Lower leg skin (tissue), 4 donors: ENCODE data around the gene FAM240A. TPM values are rescaled to one million over a fixed set of nuclear protein-coding genes. Genes with fewer than 3 reads are reported as not detected.
"Not testable (repeated sequence)": the region's sequence is repeated elsewhere in the genome, so short reads cannot be mapped to it uniquely, and the experiment has no call there.

Experiments
- DNase-seq, 2 donors: peaks; one replicate each; pipeline ENCODE4 v3.0.0-alpha.2; 2019; ENCODE audit warnings: low spot score in 2 of 2
- H3K4me3 ChIP-seq: fragments of 200-600 bp; sonication (generic); 2 replicates; pipeline ENCODE4 v1.5.1; 2017; ENCODE audit warnings: mild to moderate bottlenecking, low read depth; ENCODE audit not compliant: poor library complexity, severe bottlenecking
- POLR2A ChIP-seq, 2 donors: fragments of 450-650 bp; IDR thresholded peaks; one replicate each; pipeline ENCODE4 v1.6.1; 2016 to 2017; ENCODE audit warnings: antibody characterized with exemption in 2 of 2, mild to moderate bottlenecking in 1 of 2, moderate library complexity in 1 of 2
- WGBS, 2 donors: methylation state at CpG; one replicate each; pipeline ENCODE4 v1.1.5; 2018; 5-methylcytosine and 5-hydroxymethylcytosine counted together
- intact Hi-C: fragments of 100-400 bp; cut with DNase I; formaldehyde crosslinking; loops from one replicate; pipeline ENCODE4 v1.15.0; 2023; ENCODE audit warnings: low total_unique reads
- total RNA-seq, 4 donors: library from RNA; depleted of rRNA; stranded (reverse); fragments of >200 nt; gene quantifications; one replicate each; pipeline ENCODE4 v1.1.0, GENCODE V29; 2016
- TF ChIP-seq, protein P1 (sequence below), 3 donors: fragments of 450-650 bp; IDR thresholded peaks; one replicate each; pipeline ENCODE4 v1.5.1; 2016; ENCODE audit warnings: antibody characterized with exemption in 3 of 3, mild to moderate bottlenecking in 3 of 3, moderate library complexity in 2 of 3

Gene FAM240A
- total RNA-seq, 4 donors from 2014 or later: 0.42 TPM; not detected in 3

DNA sequence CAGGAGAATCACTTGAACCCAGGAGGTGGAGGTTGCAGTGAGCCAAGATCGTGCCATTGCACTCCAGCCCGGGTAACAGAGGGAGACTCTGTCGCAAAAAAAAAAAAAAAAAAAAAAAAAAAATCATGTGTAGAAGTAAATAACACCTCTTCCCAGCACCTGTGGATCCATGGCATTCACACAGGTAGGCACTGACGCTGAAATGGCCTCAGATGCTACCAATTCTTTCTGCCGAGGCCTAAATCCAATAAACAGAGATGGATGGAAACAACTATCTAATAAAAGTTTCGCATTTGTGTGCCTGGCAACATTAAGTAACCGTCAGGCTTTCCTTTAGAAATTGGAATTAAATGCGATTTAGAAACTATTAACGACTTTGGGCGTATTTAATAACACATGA is 35.9 kb upstream of the FAM240A start:
- intact Hi-C loops: no loop called here
- no peak for TF ChIP-seq POLR2A (IDR thresholded peaks at IDR 0.05)
- TF ChIP-seq, protein P1, sequence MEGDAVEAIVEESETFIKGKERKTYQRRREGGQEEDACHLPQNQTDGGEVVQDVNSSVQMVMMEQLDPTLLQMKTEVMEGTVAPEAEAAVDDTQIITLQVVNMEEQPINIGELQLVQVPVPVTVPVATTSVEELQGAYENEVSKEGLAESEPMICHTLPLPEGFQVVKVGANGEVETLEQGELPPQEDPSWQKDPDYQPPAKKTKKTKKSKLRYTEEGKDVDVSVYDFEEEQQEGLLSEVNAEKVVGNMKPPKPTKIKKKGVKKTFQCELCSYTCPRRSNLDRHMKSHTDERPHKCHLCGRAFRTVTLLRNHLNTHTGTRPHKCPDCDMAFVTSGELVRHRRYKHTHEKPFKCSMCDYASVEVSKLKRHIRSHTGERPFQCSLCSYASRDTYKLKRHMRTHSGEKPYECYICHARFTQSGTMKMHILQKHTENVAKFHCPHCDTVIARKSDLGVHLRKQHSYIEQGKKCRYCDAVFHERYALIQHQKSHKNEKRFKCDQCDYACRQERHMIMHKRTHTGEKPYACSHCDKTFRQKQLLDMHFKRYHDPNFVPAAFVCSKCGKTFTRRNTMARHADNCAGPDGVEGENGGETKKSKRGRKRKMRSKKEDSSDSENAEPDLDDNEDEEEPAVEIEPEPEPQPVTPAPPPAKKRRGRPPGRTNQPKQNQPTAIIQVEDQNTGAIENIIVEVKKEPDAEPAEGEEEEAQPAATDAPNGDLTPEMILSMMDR (IDR thresholded peaks at IDR 0.05): no peak
- DNase-seq: no peak
- H3K4me3 ChIP-seq: no peak overlapping the region
- WGBS, 2 donors: 83 to 89% methylated on average over 10 of the region's 10 CpGs

DNA sequence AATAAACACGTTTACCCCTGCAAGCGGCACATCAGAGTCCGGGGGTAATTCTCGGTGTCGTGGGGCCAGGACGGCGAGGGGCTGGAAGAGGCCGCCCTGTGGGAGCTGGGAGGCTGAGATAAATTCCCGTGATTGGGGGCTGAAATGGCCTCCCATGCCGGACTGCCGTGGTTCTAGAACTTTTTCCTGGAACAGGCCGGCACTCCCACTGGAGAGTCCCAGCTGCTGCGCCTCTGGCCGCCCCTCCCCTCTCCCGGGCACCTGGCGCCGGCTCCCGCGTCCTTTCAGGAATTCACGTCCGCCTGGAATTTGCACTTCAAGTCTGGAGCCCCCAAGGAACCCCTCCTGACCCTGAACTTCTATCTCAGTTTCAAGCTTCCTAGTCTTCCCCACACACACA is 35.4 kb upstream of the FAM240A start:
- TF ChIP-seq, protein P1 (IDR thresholded peaks at IDR 0.05): no peak
- TF ChIP-seq POLR2A (IDR thresholded peaks at IDR 0.05): no peak
- 53 to 56% methylated on average over 21 of the region's 21 CpGs for WGBS, 2 donors
- DNase-seq: no peak
- H3K4me3 ChIP-seq: no peak overlapping the region
- intact Hi-C loops: no loop called here

DNA sequence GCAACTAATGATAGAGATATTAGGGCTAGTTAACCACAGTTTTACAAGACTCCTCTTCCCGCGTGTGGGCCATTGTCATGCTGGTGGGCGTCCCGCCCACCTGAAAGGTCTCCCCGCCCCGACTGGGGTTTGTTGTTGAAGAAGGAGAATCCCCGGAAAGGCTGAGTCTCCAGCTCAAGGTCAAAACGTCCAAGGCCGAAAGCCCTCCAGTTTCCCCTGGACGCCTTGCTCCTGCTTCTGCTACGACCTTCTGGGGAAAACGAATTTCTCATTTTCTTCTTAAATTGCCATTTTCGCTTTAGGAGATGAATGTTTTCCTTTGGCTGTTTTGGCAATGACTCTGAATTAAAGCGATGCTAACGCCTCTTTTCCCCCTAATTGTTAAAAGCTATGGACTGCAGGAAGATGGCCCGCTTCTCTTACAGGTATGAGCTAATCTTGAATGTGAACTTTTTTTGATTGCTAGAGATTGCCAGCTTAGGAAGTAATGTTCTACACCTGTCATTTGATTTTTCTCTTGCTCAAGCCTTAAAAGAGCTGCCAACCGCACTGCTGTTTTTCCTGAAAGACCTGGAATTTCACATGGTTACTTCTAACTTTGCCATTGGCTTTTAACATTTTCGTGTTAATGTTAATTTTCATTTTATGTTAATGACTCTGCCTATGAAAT is 34.6 kb upstream of the FAM240A start:
- 79 to 83% methylated on average over 18 of the region's 18 CpGs for WGBS, 2 donors
- DNase-seq, H3K4me3 ChIP-seq, intact Hi-C loops: not testable (repeated sequence)

DNA sequence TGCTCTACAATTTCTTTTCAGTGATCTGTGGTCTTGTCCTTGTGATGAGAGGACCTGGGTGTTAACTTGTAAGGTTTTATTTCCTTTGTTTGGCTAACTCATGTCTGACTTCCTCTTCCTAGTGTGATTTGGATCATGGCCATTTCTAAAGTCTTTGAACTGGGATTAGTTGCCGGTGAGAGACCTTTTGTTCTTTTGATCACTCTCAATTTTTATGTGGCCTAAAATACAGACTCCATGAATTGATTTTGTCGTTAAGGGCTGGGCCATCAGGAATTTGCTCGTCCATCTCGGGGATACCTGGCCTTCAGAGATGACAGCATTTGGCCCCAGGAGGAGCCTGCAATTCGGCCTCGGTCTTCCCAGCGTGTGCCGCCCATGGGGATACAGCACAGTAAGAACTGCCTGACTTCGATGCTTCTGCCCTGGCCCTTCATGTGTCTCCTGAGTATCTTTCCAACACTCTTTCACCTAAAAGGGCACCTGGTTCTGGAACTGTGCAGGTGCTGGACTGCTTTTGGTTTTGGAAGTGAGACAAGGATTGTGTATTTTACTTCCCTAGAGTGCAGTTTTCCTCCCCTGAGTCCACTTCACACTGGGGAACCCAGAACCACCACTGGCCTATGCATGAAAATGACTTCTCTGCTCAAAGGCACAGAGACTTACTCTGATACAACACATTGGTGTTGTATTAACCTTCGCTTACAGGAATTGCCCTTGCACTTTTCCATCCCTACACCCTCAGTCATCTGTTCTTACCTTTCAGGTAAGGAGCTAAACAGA is 33.2 kb upstream of the FAM240A start:
- no peak overlapping the region for H3K4me3 ChIP-seq
- 66 to 73% methylated on average over 10 of the region's 10 CpGs for WGBS, 2 donors
- intact Hi-C loops: no loop called here
- no peak for TF ChIP-seq POLR2A (IDR thresholded peaks at IDR 0.05)
- TF ChIP-seq, protein P1 (IDR thresholded peaks at IDR 0.05): no peak
- DNase-seq: no peak

DNA sequence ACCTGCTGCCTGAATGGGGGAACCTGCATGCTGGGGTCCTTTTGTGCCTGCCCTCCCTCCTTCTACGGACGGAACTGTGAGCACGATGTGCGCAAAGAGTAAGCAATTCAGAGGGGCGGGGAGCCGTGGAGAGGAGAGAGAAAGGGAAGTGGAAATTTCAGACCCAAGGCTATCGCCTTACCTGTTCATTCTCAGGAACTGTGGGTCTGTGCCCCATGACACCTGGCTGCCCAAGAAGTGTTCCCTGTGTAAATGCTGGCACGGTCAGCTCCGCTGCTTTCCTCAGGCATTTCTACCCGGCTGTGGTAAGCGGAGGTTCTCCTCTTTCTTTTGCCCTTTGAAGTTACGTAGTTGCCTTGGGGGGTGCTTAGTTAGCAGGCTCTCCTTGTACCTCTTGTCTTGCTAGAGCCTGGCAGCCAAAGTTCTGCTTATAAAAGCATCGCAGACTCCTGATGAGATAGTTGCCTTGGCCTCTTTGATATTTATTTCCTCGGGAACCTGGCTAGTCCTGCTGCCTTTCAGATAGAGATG is 32.5 kb upstream of the FAM240A start:
- intact Hi-C loops: no loop called here
- no peak for TF ChIP-seq POLR2A (IDR thresholded peaks at IDR 0.05)
- TF ChIP-seq, protein P1 (IDR thresholded peaks at IDR 0.05): no peak
- DNase-seq: no peak
- no peak overlapping the region for H3K4me3 ChIP-seq
- WGBS, 2 donors: 58 to 59% methylated on average over 14 of the region's 14 CpGs

DNA sequence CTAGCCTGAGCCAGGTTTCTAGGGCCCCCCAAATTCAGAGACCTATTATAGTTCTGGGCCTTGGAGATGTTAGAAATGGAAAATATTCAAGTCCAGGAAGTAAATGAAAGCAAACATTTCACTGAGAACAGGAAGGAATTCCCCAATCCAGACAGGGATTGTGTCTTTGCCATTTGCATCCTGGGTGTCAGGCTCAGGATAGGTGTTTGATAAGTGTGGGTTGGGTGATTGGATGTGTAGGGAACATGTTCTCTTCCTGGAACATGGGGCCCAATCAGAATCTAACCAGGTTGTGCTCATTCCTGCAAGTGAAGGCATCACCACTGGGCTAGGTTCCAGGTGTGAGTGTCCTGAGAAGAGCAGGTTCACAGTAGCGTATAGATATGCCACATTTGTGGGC is 31.6 kb upstream of the FAM240A start:
- no peak for DNase-seq
- intact Hi-C loops: no loop called here
- TF ChIP-seq POLR2A (IDR thresholded peaks at IDR 0.05): no peak
- TF ChIP-seq, protein P1 (IDR thresholded peaks at IDR 0.05): no peak
- no peak overlapping the region for H3K4me3 ChIP-seq
- WGBS, 2 donors: 95% methylated on average over 1 of the region's 1 CpG
